Measurements from ENCODE around the gene ALDH2. TPM values are rescaled to one million over a fixed set of nuclear protein-coding genes. Genes with fewer than 3 reads are reported as not detected.

Gene ALDH2
- polyA plus RNA-seq, 1 of the 3 experiments (the other 2 are of a cell fraction): 67.5 TPM

DNA sequence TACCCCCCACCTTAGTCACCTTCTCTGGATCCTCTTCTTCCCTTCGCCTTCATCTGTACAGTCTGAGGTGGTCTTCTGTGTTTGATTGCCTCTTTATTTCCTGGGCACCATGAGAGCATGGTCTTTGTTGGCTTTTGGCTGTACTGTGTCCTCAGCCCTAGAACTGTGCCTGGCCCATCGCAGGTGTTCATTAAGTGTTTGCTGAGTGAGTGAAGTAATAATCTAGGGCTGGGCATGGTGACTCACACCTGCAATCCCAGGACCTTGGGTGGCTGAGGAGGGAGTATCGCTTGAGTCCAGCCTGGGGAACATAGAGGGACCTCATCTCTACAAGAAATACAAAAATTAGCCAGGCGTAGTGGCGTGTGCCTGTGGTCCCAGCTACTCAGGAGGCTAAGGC, 13.9 kb downstream of the ALDH2 start:
- CTCF ChIA-PET: interaction anchor here (1.2 kb wide), 1 partner anchor 13 kb away, joined by 3 read pairs; no protein-coding TSS in a partner anchor

More for the DNA sequence above, 13.9 kb downstream of the ALDH2 start:
- Histone ChIP-seq H3K9me3 (no peaks in the 10 kb centered on the region), H3K9ac (no peak overlapping the region), H3K4me3 (ENCODE audit: low read depth in 2 of 2, low read length in 1 of 2) (no peak overlapping the region), H3K36me3 (replicated peaks in 1 of 2; ENCODE audit: control insufficient read depth in 1 of 2, insufficient read depth in 2 of 2, low read length in 1 of 2) (peaks cover 0 to 13% of the 10 kb centered on the region in 2 experiments), H4K20me1 (ENCODE audit: insufficient read depth) (no peaks in the 10 kb centered on the region), H3K4me2 (no peak overlapping the region), H3K79me2 (ENCODE audit: insufficient read depth) (no peaks in the 10 kb centered on the region; the same call in 1 of the 2 replicates), H3K27ac (ENCODE audit: low read depth in 2 of 2, low read length in 1 of 2) (no peak overlapping the region), H3K4me1 (ENCODE audit: control insufficient read depth in 1 of 2, insufficient read depth in 2 of 2, low read depth in 1 of 2, low read length in 1 of 2) (peaks cover 2 to 8% of the 10 kb centered on the region in 2 experiments; a peak in 2 of 4 replicates), H3K27me3 (ENCODE audit: insufficient read depth) (no peaks in the 10 kb centered on the region), H3K9me2 (no peaks in the 10 kb centered on the region), H2AFZ (ENCODE audit: low read depth) (no peak overlapping the region), H3F3A (replicated peaks; ENCODE audit: insufficient read depth) (peaks cover under 1% of the 10 kb centered on the region)
- POLR2A ChIA-PET: no interaction called here
- 93% methylated on average over 5 of the region's 5 CpGs for WGBS (ENCODE audit: low lambda C conversion rate)
- no peak for TF ChIP-seq RCOR1 (IDR thresholded peaks at IDR 0.05; ENCODE audit: low read length)
- TF ChIP-seq RXRA (IDR thresholded peaks at IDR 0.05; ENCODE audit: borderline replicate concordance, low read depth): no peak
- TF ChIP-seq, protein P1, sequence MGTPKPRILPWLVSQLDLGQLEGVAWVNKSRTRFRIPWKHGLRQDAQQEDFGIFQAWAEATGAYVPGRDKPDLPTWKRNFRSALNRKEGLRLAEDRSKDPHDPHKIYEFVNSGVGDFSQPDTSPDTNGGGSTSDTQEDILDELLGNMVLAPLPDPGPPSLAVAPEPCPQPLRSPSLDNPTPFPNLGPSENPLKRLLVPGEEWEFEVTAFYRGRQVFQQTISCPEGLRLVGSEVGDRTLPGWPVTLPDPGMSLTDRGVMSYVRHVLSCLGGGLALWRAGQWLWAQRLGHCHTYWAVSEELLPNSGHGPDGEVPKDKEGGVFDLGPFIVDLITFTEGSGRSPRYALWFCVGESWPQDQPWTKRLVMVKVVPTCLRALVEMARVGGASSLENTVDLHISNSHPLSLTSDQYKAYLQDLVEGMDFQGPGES (IDR thresholded peaks at IDR 0.05; ENCODE audit: low read depth, low read length): no peak
- no peak for TF ChIP-seq RFX5 (IDR thresholded peaks at IDR 0.05; ENCODE audit: low read length)
- TF ChIP-seq, protein P2, sequence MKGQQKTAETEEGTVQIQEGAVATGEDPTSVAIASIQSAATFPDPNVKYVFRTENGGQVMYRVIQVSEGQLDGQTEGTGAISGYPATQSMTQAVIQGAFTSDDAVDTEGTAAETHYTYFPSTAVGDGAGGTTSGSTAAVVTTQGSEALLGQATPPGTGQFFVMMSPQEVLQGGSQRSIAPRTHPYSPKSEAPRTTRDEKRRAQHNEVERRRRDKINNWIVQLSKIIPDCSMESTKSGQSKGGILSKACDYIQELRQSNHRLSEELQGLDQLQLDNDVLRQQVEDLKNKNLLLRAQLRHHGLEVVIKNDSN (IDR thresholded peaks at IDR 0.05; ENCODE audit: borderline replicate concordance, low read depth): no peak
- TF ChIP-seq, protein P3, sequence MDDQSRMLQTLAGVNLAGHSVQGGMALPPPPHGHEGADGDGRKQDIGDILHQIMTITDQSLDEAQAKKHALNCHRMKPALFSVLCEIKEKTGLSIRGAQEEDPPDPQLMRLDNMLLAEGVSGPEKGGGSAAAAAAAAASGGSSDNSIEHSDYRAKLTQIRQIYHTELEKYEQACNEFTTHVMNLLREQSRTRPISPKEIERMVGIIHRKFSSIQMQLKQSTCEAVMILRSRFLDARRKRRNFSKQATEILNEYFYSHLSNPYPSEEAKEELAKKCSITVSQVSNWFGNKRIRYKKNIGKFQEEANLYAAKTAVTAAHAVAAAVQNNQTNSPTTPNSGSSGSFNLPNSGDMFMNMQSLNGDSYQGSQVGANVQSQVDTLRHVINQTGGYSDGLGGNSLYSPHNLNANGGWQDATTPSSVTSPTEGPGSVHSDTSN (IDR thresholded peaks at IDR 0.05): no peak
- TF ChIP-seq GATA2 (CRISPR knock-in tag; IDR thresholded peaks at IDR 0.05): no peak
- no peak for TF ChIP-seq RAD21 (IDR thresholded peaks at IDR 0.05; ENCODE audit: low read length)
- no peak for TF ChIP-seq ELF1 (IDR thresholded peaks at IDR 0.05)
- TF ChIP-seq, protein P4, sequence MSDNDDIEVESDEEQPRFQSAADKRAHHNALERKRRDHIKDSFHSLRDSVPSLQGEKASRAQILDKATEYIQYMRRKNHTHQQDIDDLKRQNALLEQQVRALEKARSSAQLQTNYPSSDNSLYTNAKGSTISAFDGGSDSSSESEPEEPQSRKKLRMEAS (IDR thresholded peaks at IDR 0.05; ENCODE audit: low read depth): no peak
- TF ChIP-seq TEAD4 (IDR thresholded peaks at IDR 0.05; ENCODE audit: borderline replicate concordance, insufficient read depth): no peak
- TF ChIP-seq FOXJ3 (CRISPR knock-in tag; IDR thresholded peaks at IDR 0.05): no peak
- no peak for TF ChIP-seq JUND (IDR thresholded peaks at IDR 0.05)
- TF ChIP-seq, protein P5, sequence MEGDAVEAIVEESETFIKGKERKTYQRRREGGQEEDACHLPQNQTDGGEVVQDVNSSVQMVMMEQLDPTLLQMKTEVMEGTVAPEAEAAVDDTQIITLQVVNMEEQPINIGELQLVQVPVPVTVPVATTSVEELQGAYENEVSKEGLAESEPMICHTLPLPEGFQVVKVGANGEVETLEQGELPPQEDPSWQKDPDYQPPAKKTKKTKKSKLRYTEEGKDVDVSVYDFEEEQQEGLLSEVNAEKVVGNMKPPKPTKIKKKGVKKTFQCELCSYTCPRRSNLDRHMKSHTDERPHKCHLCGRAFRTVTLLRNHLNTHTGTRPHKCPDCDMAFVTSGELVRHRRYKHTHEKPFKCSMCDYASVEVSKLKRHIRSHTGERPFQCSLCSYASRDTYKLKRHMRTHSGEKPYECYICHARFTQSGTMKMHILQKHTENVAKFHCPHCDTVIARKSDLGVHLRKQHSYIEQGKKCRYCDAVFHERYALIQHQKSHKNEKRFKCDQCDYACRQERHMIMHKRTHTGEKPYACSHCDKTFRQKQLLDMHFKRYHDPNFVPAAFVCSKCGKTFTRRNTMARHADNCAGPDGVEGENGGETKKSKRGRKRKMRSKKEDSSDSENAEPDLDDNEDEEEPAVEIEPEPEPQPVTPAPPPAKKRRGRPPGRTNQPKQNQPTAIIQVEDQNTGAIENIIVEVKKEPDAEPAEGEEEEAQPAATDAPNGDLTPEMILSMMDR (IDR thresholded peaks at IDR 0.05): no peak
- no peak for DNase-seq
